ENCODE results near the gene MMP24.
A peak's percentile ranks its signal among the peaks of the same experiment; 100 is the strongest.

Gene MMP24

GRCh38 chr20:35235881-35236280 lies 9.4 kb downstream of the MMP24 start:
- DNase-seq (ENCODE audit: low spot score) (peak; percentile 74), ATAC-seq (ENCODE audit: low read depth) (no peak)
- Histone ChIP-seq H3K27ac (ENCODE audit: poor library complexity, severe bottlenecking) (no peak overlapping the region), H3K36me3 (ENCODE audit: low read depth) (no peaks in the 10 kb centered on the region), H3K27me3 (ENCODE audit: insufficient read depth, poor library complexity, severe bottlenecking) (no peaks in the 10 kb centered on the region), H3K4me1 (ENCODE audit: insufficient read depth, poor library complexity, severe bottlenecking) (no peaks in the 10 kb centered on the region), H3K9me3 (ENCODE audit: severe bottlenecking) (no peaks in the 10 kb centered on the region), H3K4me3 (ENCODE audit: severe bottlenecking) (no peak overlapping the region)
- no peak for TF ChIP-seq CTCF (IDR thresholded peaks at IDR 0.05; ENCODE audit: poor library complexity, severe bottlenecking)

GRCh38 chr20:35237486-35237885 lies 11.0 kb downstream of the MMP24 start:
- no peak overlapping the region for H3K27ac ChIP-seq (ENCODE audit: poor library complexity, severe bottlenecking)
- DNase-seq (ENCODE audit: low spot score) (no peak), ATAC-seq (ENCODE audit: low read depth) (peak; percentile 46; the same call in 2 of the 3 replicates)
- no peaks in the 10 kb centered on the region for H3K9me3 ChIP-seq (ENCODE audit: severe bottlenecking)
- H3K4me3 ChIP-seq (ENCODE audit: severe bottlenecking): no peak overlapping the region
- no peaks in the 10 kb centered on the region for H3K36me3 ChIP-seq (ENCODE audit: low read depth)
- H3K27me3 ChIP-seq (ENCODE audit: insufficient read depth, poor library complexity, severe bottlenecking): no peaks in the 10 kb centered on the region
- TF ChIP-seq CTCF (IDR thresholded peaks at IDR 0.05; ENCODE audit: poor library complexity, severe bottlenecking): no peak
- H3K4me1 ChIP-seq (ENCODE audit: insufficient read depth, poor library complexity, severe bottlenecking): no peaks in the 10 kb centered on the region

GRCh38 chr20:35238170-35238569 lies 11.7 kb downstream of the MMP24 start:
- Histone ChIP-seq H3K4me1 (ENCODE audit: insufficient read depth, poor library complexity, severe bottlenecking) (no peaks in the 10 kb centered on the region), H3K27ac (ENCODE audit: poor library complexity, severe bottlenecking) (no peak overlapping the region), H3K9me3 (ENCODE audit: severe bottlenecking) (no peaks in the 10 kb centered on the region), H3K27me3 (ENCODE audit: insufficient read depth, poor library complexity, severe bottlenecking) (no peaks in the 10 kb centered on the region), H3K36me3 (ENCODE audit: low read depth) (no peaks in the 10 kb centered on the region), H3K4me3 (ENCODE audit: severe bottlenecking) (no peak overlapping the region)
- ATAC-seq (ENCODE audit: low read depth) (no peak), DNase-seq (ENCODE audit: low spot score) (no peak)
- no peak for TF ChIP-seq CTCF (IDR thresholded peaks at IDR 0.05; ENCODE audit: poor library complexity, severe bottlenecking)

GRCh38 chr20:35238735-35239134 lies 12.2 kb downstream of the MMP24 start:
- no peaks in the 10 kb centered on the region for H3K36me3 ChIP-seq (ENCODE audit: low read depth)
- no peaks in the 10 kb centered on the region for H3K4me1 ChIP-seq (ENCODE audit: insufficient read depth, poor library complexity, severe bottlenecking)
- no peak for TF ChIP-seq CTCF (IDR thresholded peaks at IDR 0.05; ENCODE audit: poor library complexity, severe bottlenecking)
- H3K27ac ChIP-seq (ENCODE audit: poor library complexity, severe bottlenecking): no peak overlapping the region
- H3K4me3 ChIP-seq (ENCODE audit: severe bottlenecking): no peak overlapping the region
- no peak for ATAC-seq (ENCODE audit: low read depth)
- no peak for DNase-seq (ENCODE audit: low spot score)
- no peaks in the 10 kb centered on the region for H3K9me3 ChIP-seq (ENCODE audit: severe bottlenecking)
- H3K27me3 ChIP-seq (ENCODE audit: insufficient read depth, poor library complexity, severe bottlenecking): no peaks in the 10 kb centered on the region

GRCh38 chr20:35240083-35240810 lies 13.8 kb downstream of the MMP24 start:
- no peak for TF ChIP-seq CTCF (IDR thresholded peaks at IDR 0.05; ENCODE audit: poor library complexity, severe bottlenecking)

More at GRCh38 chr20:35240083-35240810, 13.8 kb downstream of the MMP24 start:
- no peak for DNase-seq (ENCODE audit: low spot score)
- Histone ChIP-seq H3K36me3 (ENCODE audit: low read depth) (no peaks in the 10 kb centered on the region), H3K9me3 (ENCODE audit: severe bottlenecking) (no peaks in the 10 kb centered on the region), H3K4me3 (ENCODE audit: severe bottlenecking) (no peak overlapping the region), H3K4me1 (ENCODE audit: insufficient read depth, poor library complexity, severe bottlenecking) (no peaks in the 10 kb centered on the region), H3K27ac (ENCODE audit: poor library complexity, severe bottlenecking) (no peak overlapping the region), H3K27me3 (ENCODE audit: insufficient read depth, poor library complexity, severe bottlenecking) (no peaks in the 10 kb centered on the region)
- no peak for ATAC-seq (ENCODE audit: low read depth)

Measured in RWPE2 (cell line).